PC-9 (cell line): ENCODE results near the gene SCN3A.

Experiments used
- CTCF ChIP-seq: fragments of 200-600 bp; sonication (generic); conservative IDR thresholded peaks from 2 replicates; pipeline ENCODE4 v1.6.1; 2017; ENCODE audit warnings: mixed run types, antibody characterized with exemption, mild to moderate bottlenecking, moderate library complexity
- EZH2 ChIP-seq: fragments of 200-600 bp; sonication (generic); IDR thresholded peaks from 2 replicates; pipeline ENCODE4 v1.8.0; 2017; ENCODE audit warnings: antibody characterized with exemption, low read depth

- TF ChIP-seq CTCF (no peak), EZH2 (no peak)
Measured at GRCh38 chr2:165237056-165237455, 33.2 kb upstream of the SCN3A start.
